ENCODE results near the gene PGGT1B. TPM values are rescaled to one million over a fixed set of nuclear protein-coding genes. Genes with fewer than 3 reads are reported as not detected.

PGGT1B gene
- total and polyA plus RNA-seq, 2 of the 8 experiments (the other 6 are each of a cell fraction or from before 2014, with no cell fraction given): 1.9 to 43.1 TPM

DNA sequence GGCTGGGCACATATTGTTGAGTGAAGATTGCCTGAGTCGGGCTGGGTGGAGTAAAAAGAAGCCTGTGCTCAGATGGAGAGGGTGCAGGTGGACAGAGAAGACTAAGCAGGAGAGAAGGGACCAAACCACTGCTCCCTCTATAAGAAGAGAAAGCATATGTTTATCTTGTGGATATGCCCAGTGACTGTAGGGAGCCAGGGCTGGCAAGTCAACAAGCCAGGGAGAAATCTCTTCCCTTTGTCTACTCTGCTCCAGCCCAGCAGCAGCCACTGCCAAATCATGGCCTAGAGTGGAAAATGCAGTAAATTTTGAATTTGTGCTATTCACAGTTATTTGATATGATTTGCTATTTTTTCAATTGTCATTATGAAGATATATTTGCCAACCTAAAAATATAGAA is 59.7 kb downstream of the PGGT1B start (continued):
- TF ChIP-seq KDM5A (IDR thresholded peaks at IDR 0.05; ENCODE audit: low read length) (no peak), BRCA1 (IDR thresholded peaks at IDR 0.05; ENCODE audit: low read depth, low read length) (no peak)

Measured in H1 (cell line).